ENCODE data around the gene DNAJA4.

DNAJA4 gene

DNA sequence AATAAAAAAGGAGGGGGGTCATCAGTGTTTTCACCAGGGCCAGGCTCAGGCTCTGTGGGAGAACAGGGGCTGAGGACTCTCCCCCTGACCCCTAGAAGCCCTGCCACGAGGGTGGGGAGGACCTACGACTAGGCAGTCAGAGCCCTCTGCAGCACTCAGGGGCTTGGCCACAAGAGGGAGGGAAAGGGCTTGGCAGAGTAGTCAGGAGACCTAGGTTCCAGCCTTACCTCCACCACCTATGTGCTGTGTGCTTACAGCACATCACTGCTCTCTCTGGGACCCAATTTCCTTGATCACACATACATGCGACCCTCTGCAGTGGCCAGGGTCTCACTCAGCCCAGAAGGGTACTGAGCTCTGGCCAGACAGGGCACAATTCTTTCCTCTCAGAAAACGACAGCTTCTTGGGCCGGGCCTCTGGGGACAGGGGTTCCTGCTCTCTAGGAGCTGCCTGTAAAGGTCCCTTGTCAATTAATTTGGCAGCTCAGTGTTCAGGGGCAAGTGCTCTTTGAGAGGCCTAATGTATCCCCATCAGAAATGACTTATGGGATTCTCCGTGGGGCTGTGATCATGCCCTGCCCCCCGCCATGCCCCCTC is 51.4 kb downstream of the DNAJA4 start:
- DNase-seq (ENCODE audit: low read depth) = no peak

DNA sequence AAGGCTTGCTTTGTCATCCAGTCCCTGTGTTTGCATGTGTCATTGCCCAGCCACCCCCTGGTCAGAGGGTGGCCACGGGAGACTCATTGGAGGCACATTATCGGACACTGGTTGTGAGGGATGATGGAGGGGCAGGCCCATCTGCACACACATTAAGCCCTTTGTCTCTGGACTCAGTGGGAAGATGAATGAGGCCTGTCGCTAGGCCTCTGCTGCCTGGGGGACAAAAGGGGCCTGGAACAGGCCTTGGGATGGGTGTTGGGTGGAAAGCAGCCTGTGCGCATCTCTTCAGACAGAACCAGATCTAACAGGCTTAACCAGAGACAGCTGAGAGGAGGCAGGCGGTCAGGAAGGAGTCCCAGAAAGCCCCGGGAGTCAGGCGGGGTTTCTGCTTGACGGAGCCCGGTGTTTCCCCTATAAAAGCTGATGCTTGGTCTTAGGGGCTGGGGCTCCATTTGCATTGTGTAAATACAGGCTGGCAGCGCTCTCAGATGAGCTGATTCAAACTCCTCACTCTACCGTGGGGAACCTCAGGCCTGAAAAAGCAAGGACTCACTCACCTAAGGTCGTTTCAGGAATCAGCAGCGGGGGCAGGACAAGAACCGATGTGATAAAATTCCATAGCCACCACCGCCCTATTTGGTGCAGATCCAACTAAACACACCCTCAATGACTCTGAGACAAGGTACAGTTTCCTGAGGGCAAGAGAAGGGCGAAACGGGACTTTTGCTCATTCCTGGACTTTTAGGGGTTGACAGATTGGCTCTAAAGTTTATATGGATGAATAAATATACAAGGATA is 52.1 kb downstream of the DNAJA4 start:
- no peak for DNase-seq (ENCODE audit: low read depth)

GRCh38 chr15:78317145-78317836 is 52.9 kb downstream of the DNAJA4 start:
- DNase-seq (ENCODE audit: low read depth) = no peak

DNA sequence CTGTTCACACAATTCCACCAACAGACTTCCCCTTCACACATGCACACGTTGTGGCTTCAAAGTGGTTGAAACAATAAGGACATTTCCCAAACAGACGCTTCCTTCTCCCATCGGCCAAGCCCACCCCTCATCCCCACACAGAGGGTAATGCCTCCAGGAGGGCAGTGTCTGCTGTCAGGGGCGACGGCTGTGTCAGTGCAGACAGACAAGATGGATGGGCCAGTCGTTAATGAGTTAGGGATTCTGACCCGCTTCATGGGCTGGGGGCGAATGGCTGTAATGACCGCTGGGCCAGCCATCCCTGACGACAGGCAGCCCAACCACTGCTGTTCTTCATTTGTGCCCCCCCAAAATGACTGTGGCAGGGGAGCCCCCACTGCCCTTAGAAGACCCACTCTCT is 55.2 kb downstream of the DNAJA4 start:
- no peak for DNase-seq (ENCODE audit: low read depth)

GRCh38 chr15:78320183-78320582 is 55.8 kb downstream of the DNAJA4 start:
- no peak for DNase-seq (ENCODE audit: low read depth)

DNA sequence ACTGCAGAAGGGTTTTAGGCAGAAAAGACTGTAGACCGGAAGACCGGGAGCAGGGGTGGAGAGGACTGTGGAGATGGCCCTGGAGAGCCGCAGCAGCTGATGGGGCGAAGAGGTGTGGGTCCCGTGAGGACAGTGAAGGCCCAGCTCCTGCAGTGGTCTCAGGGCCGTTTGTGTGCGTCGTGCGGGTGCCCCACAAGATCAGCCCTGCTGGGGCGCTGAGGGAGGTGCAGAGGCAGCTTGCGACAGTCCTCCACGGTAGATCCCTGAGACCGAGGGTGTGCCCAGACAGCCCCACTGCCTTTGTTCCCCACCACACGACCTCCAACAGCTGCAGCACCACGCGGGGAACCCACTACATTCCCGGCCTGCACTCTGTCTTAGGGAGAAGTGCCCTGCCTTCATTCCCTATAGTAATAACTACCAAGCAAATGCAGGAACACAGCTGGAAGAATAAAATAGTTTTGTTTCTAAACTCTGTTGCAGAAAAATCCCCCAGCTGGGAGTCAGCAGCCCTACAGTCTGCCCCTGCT is 56.7 kb downstream of the DNAJA4 start:
- no peak for DNase-seq (ENCODE audit: low read depth)

GRCh38 chr15:78321786-78322185 is 57.4 kb downstream of the DNAJA4 start:
- DNase-seq (ENCODE audit: low read depth) = no peak

DNA sequence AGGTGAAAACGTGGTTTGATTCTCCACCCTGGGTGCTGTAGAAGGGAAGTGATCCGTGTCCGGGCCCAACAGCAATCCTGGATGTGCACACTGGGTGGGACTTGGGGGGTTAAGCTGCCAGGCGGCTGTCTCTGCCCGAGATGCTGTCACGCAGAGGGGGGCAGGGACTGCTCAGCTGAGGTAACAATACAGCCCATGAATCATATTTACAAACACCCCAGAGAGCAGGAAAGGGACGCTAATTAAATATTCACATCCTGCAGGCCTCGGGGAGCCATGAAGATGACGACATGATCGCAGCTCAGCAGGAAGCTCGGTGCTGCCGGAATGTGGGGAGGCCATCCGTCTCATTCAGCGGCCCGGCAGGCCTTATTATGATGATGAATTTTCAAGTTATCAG is 57.9 kb downstream of the DNAJA4 start:
- no peak for DNase-seq (ENCODE audit: low read depth)

GRCh38 chr15:78322724-78323521 is 58.6 kb downstream of the DNAJA4 start:
- no peak for DNase-seq (ENCODE audit: low read depth)

DNA sequence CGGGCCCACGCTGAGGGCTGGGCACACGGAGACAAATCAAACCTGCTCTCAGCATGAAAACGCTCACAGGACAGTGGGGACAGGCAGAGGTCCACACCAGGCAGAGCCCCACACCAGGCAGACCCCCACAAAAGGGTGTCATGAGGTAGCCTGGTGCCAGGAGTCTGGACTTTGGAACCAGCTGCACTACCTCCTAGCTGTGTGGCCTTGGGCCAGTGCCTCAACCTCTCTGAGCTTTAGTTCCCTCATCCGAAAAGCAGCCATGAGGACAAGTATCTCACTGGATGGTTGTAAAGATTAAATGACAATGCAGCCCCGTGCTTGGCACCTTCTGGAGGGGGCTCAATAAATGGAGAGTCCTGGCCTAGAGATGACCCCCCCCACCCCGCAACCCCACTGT is 59.3 kb downstream of the DNAJA4 start:
- no peak for DNase-seq (ENCODE audit: low read depth)

- no peak for DNase-seq (ENCODE audit: low read depth)
These were observed 59.8 kb downstream of the DNAJA4 start for GRCh38 chr15:78324144-78324543.

- DNase-seq (ENCODE audit: low read depth) = no peak
These were observed 60.9 kb downstream of the DNAJA4 start for GRCh38 chr15:78325092-78325843.

DNA sequence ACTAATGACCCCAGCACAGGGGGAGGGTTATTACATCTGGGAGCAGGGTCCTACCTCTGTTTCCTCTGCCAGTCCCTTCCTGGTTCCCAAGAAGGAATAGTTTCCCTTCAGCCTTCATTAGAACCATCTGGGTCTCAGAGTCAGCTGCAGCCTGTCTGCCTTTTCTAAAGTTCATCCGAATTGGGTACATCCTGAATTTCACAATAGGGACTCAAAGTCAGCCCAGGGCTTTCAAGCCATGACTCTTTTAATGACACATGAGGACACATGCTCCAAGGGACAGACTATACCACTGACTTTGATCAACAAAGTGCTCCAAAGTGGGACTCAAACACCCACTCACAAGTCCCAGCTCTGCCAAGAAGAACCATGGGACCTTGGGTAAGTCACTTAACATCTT is 63.1 kb downstream of the DNAJA4 start:
- no peak for DNase-seq (ENCODE audit: low read depth)

- no peak for DNase-seq (ENCODE audit: low read depth)
These were observed 65.3 kb downstream of the DNAJA4 start for GRCh38 chr15:78329625-78330024.

Measured in stimulated activated CD4-positive, alpha-beta T cell treated with anti-CD3 and anti-CD28 coated beads, Interleukin-2, amount 100 ng/mL, for 4 hours (primary cell).